Measurements from ENCODE around the gene RNF126.
"Not testable (repeated sequence)": the region's sequence is repeated elsewhere in the genome, so short reads cannot be mapped to it uniquely, and the experiment has no call there.

Gene RNF126

GRCh38 chr19:686589-687297, 23.7 kb upstream of the RNF126 start:
- DNase-seq (ENCODE audit: low read depth, low spot score), result no peak

- no peak for DNase-seq (ENCODE audit: low read depth, low spot score)
Measured at GRCh38 chr19:685454-685931, 22.5 kb upstream of the RNF126 start.

- DNase-seq (ENCODE audit: low read depth, low spot score), result no peak
Measured at GRCh38 chr19:682678-683320, 19.8 kb upstream of the RNF126 start.

GRCh38 chr19:681029-682019, 18.3 kb upstream of the RNF126 start:
- DNase-seq (ENCODE audit: low read depth, low spot score), result no peak

GRCh38 chr19:680287-681028, 17.4 kb upstream of the RNF126 start:
- DNase-seq (ENCODE audit: low read depth, low spot score), result peak; percentile 91

GRCh38 chr19:679418-680286, 16.6 kb upstream of the RNF126 start:
- DNase-seq (ENCODE audit: low read depth, low spot score), result no peak

- DNase-seq (ENCODE audit: low read depth, low spot score), result no peak
Measured at GRCh38 chr19:678791-679388, 15.9 kb upstream of the RNF126 start.

- DNase-seq (ENCODE audit: low read depth, low spot score), result no peak
Measured at GRCh38 chr19:677601-678436, 14.8 kb upstream of the RNF126 start.

GRCh38 chr19:677201-677600, 14.2 kb upstream of the RNF126 start:
- no peak for DNase-seq (ENCODE audit: low read depth, low spot score)

GRCh38 chr19:676339-677105, 13.5 kb upstream of the RNF126 start, which contains the start of gene FSTL3:
FSTL3 (plus strand) TSS chr19:676392; CDS start chr19:676424, 32 bp downstream.
- DNase-seq (ENCODE audit: low read depth, low spot score), result no peak

- DNase-seq (ENCODE audit: low read depth, low spot score), result no peak
Measured at GRCh38 chr19:676007-676338, 13.0 kb upstream of the RNF126 start.

- DNase-seq (ENCODE audit: low read depth, low spot score), result no peak
Measured at GRCh38 chr19:674282-675151, 11.5 kb upstream of the RNF126 start.

- no peak for DNase-seq (ENCODE audit: low read depth, low spot score)
Measured at GRCh38 chr19:670609-671075, 7.6 kb upstream of the RNF126 start.

- not testable (repeated sequence) for DNase-seq (ENCODE audit: low read depth, low spot score)
Measured at GRCh38 chr19:668675-669434, 5.8 kb upstream of the RNF126 start.

- not testable (repeated sequence) for DNase-seq (ENCODE audit: low read depth, low spot score)
Measured at GRCh38 chr19:666985-667573, 4.1 kb upstream of the RNF126 start.

- no peak for DNase-seq (ENCODE audit: low read depth, low spot score)
Measured at GRCh38 chr19:664913-665443, 2.0 kb upstream of the RNF126 start.
